ENCODE results near the gene CALML3. TPM values are rescaled to one million over a fixed set of nuclear protein-coding genes. Genes with fewer than 3 reads are reported as not detected.

The CALML3 gene
- total RNA-seq, 1 experiment from 2014 or later, result not detected

DNA sequence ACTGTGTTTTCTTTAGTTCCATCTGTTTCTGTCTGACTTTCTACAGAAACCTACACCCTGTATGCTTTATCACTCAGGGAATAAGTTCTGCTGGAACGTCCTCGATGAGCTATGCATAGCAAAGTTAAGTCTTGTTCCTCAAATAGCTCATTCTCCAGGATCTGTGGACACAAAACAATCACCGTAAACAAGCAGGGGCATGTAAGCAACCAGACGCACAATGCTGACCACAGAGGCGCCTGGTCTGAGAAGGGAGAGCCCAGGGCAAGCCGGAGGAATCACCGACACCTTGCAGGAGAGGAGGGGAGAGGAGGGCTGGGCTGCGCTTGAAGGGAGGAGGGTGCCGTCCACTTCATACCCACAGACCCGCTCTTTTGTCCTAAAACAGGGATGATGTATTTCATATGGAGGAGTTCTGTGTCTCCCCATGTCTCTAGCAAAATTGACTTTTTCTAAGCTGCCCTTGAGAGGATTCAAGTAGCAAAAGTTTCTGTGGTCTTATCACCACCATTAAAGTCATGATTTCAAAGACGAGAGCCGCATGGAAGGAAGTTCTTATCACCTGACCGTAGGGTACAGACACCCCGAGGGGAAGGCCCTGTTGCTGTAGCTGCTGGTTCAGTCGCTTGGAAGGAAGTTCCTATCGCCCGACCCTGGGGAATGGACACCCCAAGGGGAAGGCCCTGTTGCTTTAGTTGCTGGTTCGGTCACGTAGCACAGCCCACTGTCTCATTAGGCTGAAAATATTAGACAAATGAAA is 14.3 kb downstream of the CALML3 start:
- DNase-seq, result no peak
- no peak overlapping the region for H2AFZ ChIP-seq (ENCODE audit: low read length)
- H3K27ac ChIP-seq (ENCODE audit: insufficient read length, low read depth, low read length), result no peak overlapping the region
- no peak overlapping the region for H3K18ac ChIP-seq (ENCODE audit: insufficient read length, low read depth, low read length)
- no peaks in the 10 kb centered on the region for H3K23me2 ChIP-seq (ENCODE audit: insufficient read length, low read depth, low read length, poor library complexity, severe bottlenecking)
- no peak overlapping the region for H2BK20ac ChIP-seq (ENCODE audit: low read depth, low read length, poor library complexity, severe bottlenecking)
- Mint-ChIP-seq H3K27ac (no peak overlapping the region; a peak in 2 of 7 replicates), H3K27me3 (ENCODE audit: low read depth) (no peaks in the 10 kb centered on the region), H3K4me3 (no peak overlapping the region), H3K4me1 (peaks cover 3% of the 10 kb centered on the region in 2 experiments; a peak in 1 of 4 replicates), H3K9me3 (peaks cover 16 to 20% of the 10 kb centered on the region in 2 experiments), H3K36me3 (ENCODE audit: insufficient read depth in 1 of 3, low read depth in 3 of 3) (peaks cover 5 to 13% (median 6%) of the 10 kb centered on the region in 3 experiments; a peak in 5 of 7 replicates)
- no peaks in the 10 kb centered on the region for H3K9me3 ChIP-seq (ENCODE audit: control insufficient read depth, low read depth, low read length)
- H2BK5ac ChIP-seq (ENCODE audit: insufficient read length, low read length), result no peak overlapping the region
- no CpG with 5 or more reads among the region's 19 CpGs for WGBS (ENCODE audit: extremely low coverage, insufficient read length, low lambda C conversion rate)
- H4K5ac ChIP-seq (ENCODE audit: insufficient read length, low read depth, low read length), result no peak overlapping the region
- TF ChIP-seq, protein P1, sequence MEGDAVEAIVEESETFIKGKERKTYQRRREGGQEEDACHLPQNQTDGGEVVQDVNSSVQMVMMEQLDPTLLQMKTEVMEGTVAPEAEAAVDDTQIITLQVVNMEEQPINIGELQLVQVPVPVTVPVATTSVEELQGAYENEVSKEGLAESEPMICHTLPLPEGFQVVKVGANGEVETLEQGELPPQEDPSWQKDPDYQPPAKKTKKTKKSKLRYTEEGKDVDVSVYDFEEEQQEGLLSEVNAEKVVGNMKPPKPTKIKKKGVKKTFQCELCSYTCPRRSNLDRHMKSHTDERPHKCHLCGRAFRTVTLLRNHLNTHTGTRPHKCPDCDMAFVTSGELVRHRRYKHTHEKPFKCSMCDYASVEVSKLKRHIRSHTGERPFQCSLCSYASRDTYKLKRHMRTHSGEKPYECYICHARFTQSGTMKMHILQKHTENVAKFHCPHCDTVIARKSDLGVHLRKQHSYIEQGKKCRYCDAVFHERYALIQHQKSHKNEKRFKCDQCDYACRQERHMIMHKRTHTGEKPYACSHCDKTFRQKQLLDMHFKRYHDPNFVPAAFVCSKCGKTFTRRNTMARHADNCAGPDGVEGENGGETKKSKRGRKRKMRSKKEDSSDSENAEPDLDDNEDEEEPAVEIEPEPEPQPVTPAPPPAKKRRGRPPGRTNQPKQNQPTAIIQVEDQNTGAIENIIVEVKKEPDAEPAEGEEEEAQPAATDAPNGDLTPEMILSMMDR (conservative IDR thresholded peaks at IDR 0.05), result no peak
- H4K20me1 ChIP-seq (ENCODE audit: control insufficient read depth, insufficient read depth, insufficient read length), result no peaks in the 10 kb centered on the region
- no peak overlapping the region for H3K4me2 ChIP-seq (ENCODE audit: insufficient read depth, insufficient read length, low read length)
- no peak overlapping the region for H4K91ac ChIP-seq (ENCODE audit: insufficient read length, low read depth, low read length)
- H3K4ac ChIP-seq (ENCODE audit: low read depth, low read length), result no peak overlapping the region
- no peak overlapping the region for H3K56ac ChIP-seq (ENCODE audit: insufficient read length, low read depth, low read length)
- no peak overlapping the region for H3K23ac ChIP-seq (ENCODE audit: insufficient read length, low read depth, low read length)
- H2BK120ac ChIP-seq (ENCODE audit: low read depth, low read length, poor library complexity, severe bottlenecking), result no peak overlapping the region
- no peaks in the 10 kb centered on the region for H3K27me3 ChIP-seq (ENCODE audit: insufficient read depth, low read length)
- H3K9ac ChIP-seq (ENCODE audit: extremely low read depth, insufficient read length, low read length), result no peak overlapping the region
- H2BK15ac ChIP-seq (ENCODE audit: low read depth, low read length), result no peak overlapping the region
- no peak overlapping the region for H2BK12ac ChIP-seq (ENCODE audit: insufficient read length, low read depth, low read length)
- no peaks in the 10 kb centered on the region for H3K79me1 ChIP-seq (ENCODE audit: insufficient read depth, low read depth, low read length, poor library complexity, severe bottlenecking)
- H3T11ph ChIP-seq (ENCODE audit: low read length), result no peak overlapping the region
- H3K4me1 ChIP-seq (ENCODE audit: insufficient read depth, low read length), result no peaks in the 10 kb centered on the region
- no peak overlapping the region for H2AK5ac ChIP-seq (ENCODE audit: insufficient read length, low read length)
- no peak overlapping the region for H3K14ac ChIP-seq (ENCODE audit: insufficient read depth, low read length)
- H3K79me2 ChIP-seq (ENCODE audit: insufficient read depth, low read length), result no peaks in the 10 kb centered on the region
- H4K8ac ChIP-seq (replicated peaks; ENCODE audit: insufficient read length, low read depth, low read length), result no peak overlapping the region

All from H9 (cell line).